HG03108 (cell line): ENCODE measurements around the gene USP48.
"Not testable (repeated sequence)": the region's sequence is repeated elsewhere in the genome, so short reads cannot be mapped to it uniquely, and the experiment has no call there.

Experiments used
- ATAC-seq: cut with Tn5 transposase; IDR thresholded peaks from one replicate; pipeline ENCODE4 v1.9.1; 2021; ENCODE audit warnings: moderate library complexity; ENCODE audit not compliant: unreplicated experiment

The USP48 gene

DNA sequence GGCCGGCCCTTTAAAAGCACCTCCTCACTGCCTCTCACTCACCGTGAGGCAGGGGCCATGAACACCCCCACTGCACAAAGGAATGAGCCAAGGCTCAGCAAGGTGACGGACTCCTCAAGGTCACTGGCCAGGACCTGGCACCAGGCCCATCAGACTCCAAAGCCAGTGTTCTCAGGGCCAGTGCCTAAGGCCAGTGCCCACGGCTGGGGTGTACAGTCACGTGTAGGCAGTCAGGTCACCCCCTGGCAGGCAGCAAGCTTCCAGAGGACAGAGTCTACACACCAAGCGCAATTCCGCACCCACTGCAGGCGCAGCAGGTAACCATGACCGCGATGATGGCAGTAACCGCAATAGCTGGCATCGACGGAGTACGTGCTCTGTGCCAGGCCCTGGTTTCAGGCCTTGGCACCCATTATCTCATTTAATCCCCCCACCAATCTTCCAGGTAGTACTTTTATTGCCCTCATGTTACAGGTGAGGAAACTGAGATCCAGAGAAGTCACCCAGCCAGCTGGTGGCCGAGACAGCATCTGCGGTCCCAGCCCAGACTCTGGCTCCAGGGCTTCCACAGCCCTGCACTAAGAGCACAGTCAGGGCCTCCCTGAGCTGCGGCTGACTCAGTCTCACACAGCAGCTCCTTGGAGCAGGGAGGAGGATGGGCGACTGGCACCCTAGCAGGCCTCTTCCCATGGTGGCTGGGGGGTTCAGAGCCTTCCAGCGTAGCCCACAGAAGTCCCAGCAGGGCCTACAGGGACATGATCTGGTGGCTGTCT, 140.8 kb downstream of the USP48 start:
- no peak for ATAC-seq

DNA sequence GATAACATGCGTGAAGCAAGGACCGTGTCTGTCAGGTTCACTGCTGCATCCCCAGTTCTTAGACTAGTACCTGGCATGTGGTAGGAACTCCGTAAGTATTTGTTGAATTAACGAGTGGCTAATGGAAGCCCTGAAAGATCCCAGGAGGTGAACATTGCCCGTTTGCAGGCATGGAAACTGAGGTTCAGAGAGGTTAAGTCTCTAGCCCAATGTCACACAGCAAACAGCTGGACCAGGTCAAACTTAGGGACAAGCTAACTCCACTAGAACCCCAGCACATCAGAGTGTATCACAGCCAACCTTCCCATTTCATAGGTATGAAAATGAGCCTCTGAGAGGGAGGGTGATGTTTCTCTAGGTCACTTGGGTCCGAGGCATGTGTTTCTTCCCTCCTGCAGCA, 141.4 kb downstream of the USP48 start:
- no peak for ATAC-seq

DNA sequence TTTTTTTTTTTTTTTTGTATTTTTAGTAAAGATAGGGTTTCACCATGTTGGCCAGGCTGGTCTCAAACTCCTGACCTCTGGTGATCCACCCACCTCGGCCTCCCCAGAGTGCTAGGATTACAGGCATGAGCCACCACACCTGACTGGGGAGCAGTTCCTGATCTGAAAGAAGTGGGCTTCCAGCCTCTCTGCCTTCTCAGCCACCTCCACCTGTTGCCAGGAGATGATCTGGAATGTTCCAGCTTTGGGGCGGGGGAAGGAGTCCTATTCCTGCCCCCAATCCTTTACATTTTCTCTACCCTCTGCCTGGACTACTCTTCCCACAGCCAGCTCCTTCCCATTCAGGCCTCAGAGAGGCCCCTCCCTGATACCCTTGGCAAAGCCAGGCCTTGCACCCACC, 141.9 kb downstream of the USP48 start:
- no peak for ATAC-seq

DNA sequence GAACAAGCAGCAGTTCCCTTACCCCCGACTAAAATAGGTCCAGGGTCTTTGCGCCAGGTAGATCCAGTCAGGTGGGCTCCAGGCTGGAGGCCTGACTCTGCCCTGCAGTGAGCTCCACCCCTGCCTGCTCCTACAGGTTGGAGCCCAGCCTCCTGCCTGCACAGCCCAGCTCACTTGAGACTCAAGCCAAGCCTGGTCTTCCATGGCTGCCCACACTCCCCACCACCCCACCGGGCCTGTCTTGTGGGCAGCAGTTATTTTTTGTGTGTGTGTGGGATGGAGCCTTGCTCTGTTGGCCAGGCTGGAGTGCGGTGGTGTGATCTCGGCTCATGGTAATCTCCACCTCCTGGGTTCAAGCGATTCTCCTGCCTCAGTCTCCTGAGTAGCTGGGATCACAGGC, 142.3 kb downstream of the USP48 start:
- ATAC-seq = no peak

DNA sequence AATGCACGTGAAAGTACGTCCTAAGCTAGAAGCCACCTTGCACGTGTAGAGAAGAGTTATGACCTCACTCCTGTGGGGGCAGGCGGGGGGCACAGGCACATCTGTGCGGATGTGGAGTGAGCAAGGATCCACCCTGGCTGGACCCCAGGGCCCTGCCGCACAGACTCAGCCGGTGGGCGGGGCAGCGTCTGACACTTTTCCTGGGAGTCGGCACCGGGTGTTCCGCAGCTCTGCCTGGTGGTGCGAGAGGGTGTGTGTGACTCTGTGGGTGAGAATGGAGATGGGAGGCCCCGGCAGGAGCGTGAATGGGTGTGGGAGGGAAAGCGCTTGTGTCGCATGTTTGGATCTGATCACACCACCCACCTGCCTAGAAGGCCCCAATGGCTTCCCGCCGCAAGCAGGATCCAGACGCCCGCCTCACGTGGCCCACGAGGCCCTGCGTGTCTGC, 143.3 kb downstream of the USP48 start:
- ATAC-seq = no peak

DNA sequence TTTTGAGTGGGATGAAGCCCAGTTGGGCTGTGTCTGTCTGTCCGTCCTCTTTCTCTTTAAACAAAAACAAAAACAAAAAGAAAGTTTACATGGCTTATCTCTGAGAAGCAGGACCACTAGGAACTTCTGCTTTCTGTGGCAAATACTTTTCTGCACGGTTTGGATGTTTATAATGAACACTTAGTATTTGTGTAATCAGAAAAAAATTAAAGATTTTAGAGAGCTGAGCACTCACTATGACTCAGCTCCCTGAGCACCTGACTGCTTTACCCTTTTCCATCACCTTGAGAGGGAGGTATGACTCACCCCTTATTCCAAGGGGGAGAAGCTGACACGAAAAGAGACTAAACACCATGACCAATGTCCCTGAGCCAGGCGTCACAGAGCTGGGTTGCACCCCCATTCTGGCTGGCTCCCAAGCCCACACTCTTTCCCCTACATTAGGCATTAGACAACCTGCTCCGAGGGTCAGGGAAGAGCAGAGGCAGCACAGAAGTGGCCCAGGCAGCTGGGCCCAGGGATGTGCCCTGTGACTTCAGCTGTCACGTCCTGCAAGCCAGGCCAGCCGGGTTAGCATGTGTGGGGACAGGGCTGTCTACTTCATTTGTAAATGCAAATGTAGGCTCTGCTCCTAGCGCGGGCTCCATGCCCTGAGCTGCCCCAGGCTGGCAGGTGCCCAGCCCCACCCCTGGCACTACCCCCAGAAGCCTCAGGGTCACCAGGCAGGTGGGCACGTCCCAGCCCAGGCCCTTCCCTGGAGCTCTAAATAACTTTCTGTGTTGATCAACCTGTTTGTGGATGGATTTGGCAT, 144.2 kb downstream of the USP48 start:
- no peak for ATAC-seq

DNA sequence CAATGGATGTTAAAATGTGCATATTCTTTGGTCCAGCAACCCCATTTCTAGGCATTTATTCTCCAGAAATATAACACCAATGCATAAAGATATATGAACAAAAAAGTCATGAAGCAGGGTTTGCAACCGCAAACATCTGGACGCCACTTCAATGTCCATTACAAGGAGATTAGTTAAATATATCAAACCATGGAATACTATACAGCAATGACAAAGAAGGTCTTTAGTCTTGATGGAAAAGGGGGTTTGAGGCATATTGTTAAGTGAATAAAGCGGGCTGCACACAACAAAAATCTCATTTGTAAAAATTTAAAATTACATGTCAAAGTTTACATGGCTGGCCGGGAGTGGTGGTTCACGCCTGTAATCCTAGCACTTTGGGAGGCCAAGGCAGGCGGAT, 145.4 kb downstream of the USP48 start:
- no peak for ATAC-seq

DNA sequence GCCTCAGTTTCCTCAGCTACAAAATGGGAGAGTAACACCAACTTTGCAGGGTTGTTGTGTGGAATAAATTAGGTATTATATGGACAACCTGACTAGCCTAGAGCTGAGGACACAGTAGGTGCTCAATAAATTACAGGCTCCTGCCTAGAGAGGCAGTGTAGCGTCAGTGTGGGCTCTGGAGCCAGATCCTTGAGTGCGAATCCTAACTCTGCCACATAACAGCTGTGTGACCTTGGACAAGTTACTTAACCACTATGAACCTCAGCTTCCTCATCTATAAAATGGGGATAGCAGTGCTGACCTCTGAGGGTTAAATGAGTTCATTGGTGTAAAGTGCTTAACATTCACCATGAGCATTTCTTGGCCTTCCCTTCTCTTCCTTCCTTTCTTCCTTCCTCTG, 146.9 kb downstream of the USP48 start:
- ATAC-seq = no peak

DNA sequence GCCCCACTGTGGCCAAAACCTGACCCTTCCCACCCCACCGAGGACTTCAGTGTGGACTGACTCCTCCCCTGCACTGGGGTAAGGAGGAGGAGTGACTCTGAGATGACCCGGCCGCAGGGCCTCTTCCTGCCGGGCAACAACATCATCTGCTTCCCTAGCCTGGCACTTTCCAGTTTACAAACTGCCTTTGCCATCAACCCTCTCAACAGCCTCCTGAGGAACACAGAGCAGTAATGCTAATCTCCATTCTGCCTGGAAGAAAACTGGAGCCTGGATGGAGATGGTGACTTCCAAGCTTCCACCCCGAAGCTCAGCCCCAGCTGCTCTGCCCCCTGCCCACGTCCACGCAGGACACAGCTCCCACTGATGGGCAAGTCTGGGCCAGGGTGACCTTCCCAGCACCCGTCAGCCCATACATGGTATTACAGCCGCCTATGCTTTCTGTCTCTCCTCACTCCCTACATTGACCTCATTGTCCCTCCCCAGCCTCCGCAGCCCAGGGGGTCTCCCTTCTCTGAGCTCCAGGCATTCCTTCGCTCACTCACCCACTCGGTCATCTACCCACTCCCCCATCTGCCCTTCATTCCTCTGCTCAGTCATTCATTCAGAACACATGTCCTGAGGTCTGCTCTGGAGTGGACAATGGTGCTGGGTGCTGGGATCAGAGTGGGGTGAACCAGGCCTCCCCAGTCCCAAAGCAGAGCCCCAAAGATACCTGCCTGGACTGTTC, 148.0 kb downstream of the USP48 start:
- ATAC-seq = no peak

DNA sequence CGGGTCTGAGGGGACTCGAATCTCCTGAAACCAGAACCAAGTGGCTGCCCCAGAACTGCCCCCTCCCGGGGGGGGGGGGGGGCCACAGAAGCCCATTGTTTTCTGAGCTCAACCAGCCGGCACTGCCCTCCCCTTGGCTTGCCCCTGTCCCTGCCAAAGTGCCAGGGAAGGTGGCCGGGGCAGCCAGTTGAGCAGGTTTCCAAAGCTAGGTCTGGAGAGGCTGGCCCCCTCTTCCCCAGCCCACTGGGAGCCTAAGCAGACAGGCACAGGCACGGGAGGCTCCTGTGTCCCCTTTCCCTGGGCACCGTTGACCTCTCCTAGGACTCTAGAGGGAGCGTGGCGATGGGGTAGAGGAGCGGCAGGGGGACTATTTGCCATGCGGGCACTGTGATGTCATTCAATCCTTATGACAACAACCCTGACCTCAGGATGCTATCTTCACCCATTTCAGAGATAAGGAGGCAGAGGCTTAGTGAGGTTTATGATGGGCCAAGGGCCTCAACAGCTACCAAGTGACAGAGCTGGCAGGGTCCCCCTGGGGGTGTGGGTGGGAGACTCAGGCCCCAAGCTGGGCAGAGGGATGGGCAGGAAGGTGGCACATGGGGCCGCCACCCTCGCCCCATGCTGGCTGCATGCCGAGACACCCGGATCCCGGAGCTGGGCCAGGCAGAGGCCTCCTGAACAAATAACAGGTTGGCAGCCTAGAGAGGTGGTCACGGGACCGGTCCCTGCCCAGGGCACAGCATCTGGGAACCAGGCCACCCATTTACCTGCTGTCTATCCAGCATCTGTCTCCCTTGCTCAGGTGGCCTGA, 148.8 kb downstream of the USP48 start:
- no peak for ATAC-seq

DNA sequence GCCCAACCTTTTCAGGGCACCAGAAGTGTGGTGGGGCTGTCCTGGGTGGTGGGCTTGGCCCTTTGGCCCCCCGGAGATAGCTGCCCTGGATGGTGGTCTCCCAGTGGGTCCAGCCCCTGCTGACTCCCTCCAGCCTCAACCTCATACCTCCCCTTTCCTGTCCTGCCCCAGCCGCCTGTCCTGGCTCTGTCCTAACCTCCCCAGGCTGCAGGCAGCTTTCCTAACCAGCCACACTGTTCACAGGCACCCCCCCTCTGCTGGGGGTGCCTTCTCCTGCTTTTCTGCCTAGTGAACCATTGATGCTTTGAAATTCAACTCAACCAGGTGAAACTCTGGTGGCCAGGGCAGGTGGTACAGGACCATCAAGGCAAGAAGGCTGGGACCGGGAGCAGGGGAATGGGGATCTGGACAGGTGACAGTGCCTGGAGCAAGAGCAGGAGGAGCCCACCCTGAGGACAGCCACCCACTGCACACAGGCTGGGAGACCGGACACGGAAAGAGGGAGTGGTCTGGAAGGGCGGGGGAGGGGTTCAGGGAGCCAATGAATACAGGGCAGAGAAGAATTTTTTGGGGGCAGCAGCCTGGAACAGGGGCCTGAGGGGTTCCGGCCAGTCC, 149.7 kb downstream of the USP48 start:
- no peak for ATAC-seq

DNA sequence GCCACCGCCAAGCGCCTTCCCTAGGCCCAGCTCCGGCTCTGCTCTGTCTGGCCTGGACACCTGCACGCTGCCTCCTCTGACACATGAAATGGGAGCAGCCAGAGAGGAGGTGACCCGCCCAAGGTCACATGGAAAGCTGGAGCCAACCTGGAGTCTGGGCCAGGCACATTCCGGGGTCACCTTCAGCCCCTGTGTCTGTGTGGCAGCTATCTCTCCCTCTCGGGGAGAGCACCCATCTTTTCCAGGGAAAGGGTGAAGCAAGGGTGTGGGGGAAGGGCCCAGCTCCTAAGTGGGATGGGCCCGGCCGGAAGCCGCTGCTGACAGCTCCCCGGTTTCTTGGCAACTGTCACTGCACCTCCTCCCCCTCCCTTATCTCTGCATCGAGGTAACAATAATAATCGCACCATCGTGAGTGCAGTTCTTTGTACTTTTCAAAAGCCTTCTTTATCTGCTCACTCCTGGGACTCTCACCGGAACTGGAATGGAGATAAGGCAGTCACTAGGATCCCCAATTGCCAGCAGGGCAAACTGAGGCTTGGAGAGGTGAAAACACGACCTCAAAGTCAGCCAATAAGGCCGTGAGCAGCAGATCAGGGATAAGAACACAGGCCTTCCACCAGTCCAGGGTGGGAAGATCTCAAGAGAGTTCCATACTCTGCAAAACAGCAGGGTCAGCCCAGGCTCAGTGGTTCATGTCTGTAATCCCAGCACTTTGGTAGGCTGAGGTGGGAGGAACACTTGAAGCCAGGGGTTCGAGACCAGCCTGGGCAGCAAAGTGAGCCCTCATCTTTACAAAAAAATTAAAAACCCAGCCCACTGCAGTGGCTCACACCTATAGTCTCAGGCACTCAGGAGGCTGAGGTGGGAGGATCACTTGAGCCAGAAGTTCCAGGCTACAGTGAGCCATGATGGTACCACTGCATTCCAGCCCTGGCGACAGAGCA, 150.7 kb downstream of the USP48 start:
- no peak for ATAC-seq

DNA sequence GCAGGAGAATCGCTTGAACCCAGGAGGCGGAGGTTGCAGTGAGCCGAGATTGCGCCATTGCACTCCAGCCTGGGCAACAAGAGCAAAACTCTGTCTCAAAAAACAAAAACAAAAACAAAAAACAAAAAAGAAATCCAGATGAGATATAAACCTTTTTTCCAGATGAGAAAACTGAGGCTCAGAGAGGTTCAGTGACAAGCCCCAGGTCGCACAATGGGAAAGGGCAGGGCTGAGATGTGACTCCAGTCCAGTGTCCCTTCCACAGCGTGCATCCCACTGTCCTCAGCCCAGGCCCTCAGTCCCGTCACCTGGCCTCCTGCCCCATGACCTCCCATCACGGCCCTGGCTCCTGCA, 151.4 kb downstream of the USP48 start:
- ATAC-seq = not testable (repeated sequence)

DNA sequence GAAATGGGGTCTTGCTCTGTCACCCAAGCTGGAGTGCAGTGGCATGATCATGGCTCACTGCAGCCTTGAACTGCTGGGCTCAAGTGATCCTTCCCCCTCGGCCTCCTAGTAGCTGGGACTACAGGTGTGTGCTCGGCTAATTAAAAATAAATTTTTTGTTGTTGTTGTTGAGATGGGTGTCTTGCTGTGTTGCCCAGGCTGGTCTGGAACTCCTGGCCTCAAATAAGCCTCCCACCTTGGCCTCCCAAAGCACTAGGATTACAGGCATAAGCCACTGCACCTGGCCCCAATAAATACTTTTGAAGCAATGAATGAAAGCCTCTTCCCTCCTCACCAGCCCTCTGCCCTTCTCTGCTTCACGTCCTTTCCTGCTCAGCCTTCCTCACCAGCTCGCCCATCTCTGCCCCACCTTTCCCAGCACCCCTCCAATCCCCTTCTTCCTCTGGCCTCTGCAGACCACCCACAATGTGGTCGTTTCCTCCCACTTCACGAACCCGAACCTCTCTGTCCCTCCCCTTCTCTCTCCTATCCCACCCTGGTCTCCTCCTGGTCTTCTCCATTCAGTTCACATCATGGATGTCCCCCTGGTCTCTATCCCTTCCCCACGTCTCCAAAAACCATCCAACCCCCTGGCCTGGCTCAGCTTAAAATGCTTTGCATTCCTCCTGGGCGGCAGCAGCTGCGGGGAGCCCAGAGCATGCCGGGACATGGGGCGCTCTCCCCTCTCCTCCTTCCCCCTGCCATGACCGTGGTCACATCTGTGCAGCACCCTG, 152.2 kb downstream of the USP48 start:
- ATAC-seq = no peak

DNA sequence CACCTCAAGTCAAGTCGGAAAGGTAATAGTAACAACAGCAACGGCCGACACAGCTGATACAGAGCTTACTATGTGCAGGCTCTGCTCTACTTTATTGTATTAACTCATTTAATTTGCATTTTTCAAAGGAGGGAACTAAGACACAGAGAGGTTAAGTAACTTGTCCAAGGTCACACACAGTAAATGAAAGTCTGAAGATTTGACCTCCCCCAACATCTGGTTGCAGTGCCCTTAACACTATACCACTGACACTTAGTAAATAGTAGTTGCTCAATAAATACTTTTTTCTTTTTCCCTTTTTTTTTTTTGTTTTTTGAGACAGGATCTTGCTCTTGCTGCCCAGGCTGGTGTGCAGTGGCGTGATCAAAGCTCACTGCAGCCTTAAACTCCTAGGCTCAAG, 153.0 kb downstream of the USP48 start:
- ATAC-seq = no peak

DNA sequence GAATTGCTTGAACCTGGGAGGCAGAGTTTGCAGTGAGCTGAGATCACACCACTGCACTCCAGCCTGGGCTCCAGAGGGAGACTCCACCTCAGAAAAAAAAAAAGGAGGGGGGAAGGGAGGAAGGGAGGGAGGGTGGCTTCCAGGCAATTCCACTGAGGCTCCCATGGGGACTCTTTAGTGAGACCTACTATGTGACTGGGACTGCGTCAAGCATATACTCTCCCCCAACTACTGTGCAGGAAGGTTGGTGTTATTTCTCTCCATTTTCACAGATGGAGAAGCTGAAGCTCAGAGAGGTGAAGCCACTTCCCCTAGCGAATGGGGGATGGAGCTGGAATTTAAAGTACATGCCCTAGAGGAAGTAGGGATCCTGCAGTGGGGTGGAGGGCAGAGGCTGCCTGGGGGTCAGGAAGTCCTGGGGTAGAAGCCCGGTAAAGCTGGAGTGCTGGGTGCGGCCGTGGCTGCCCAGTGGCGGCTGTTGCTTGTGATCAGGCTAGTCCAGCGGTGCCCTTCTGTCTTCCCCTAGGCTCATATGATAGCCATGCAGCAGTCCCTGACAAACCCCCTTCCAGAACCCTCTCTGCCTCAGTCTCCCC, 154.1 kb downstream of the USP48 start:
- ATAC-seq = no peak
